Germinal center (tissue), 1 donor: ENCODE data around the gene RSPO4.
"Not testable (repeated sequence)": the region's sequence is repeated elsewhere in the genome, so short reads cannot be mapped to it uniquely, and the experiment has no call there.

Source experiments
- DNase-seq: peaks from one replicate; pipeline ENCODE4 v3.0.0; 2012; ENCODE audit warnings: mixed read lengths, low spot score

Gene RSPO4

GRCh38 chr20:1001911-1002681 is at the start of gene RSPO4:
RSPO4 (minus strand) TSS chr20:1002311; CDS start chr20:1002164, 147 bp downstream.
- DNase-seq: peak; percentile 17

GRCh38 chr20:1050440-1050839 is 48.3 kb upstream of the RSPO4 start:
- no peak for DNase-seq

GRCh38 chr20:1045860-1046418 is 43.8 kb upstream of the RSPO4 start:
- DNase-seq: no peak

DNA sequence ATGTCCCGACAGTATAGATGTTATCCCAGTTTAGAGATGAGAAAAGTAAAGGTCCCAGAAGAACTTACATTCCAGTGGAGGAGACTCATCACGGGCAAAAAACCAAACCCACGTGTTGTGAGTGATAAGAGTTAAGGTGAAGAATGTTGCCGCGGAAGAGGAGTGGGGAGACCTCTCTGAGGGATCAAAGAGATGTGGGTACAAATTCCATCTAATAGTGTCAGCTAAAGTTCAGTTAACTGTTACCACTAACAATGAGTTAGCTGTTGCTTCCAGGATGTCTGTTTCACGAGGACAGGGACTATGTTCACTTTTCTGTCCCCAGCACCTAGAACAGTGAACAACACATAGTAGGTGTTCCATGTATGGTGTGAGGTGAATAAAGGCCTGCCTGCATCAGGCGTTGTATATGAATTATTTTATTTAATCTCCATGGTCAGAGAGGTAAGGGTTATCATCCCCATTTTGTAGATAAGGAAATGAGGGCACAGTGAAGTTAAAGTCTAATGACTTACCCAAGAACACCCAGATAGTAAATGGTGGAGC is 39.8 kb upstream of the RSPO4 start:
- no peak for DNase-seq

DNA sequence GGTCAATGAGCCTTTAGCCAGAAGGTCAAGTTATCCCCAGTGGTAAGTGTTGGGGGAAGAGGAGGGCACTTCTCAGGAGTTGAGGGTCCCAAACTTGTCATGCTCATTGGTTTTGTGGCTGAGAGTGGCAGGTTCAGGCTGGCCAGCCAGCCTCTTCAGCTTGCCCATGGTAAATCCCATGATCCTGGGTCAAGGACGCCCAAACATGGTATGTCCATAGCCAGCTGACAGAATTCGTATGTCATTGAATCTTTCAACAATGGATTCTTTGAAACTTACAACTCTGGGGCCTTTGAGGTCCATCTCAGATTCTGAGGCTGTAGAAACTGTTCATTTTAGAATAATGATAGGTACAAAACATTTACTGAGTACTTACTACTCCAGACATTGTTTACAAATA is 36.1 kb upstream of the RSPO4 start:
- DNase-seq: no peak

- DNase-seq: no peak
Observed at GRCh38 chr20:1037039-1037438, 34.9 kb upstream of the RSPO4 start.

- no peak for DNase-seq
Observed at GRCh38 chr20:1035466-1035865, 33.4 kb upstream of the RSPO4 start.

DNA sequence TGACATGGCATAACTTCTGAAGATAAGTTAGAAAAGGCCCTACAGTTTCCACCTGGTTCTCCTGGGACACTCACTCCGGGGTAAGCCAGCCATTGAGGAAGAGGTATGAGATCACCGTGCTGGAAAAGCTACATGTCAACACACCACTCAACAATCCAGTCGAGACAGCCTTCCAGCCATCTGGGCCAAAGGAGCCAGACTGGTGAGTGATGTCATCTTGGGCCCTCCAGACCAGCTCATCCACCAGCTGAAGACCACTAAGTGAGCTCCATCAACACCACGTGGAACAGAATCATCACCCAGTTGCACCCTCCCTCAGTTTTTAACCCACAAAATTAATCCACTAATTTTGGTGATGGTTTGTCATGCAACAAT is 32.3 kb upstream of the RSPO4 start:
- DNase-seq: no peak

- peak; percentile 20 for DNase-seq
Observed at GRCh38 chr20:1033751-1034414, 31.8 kb upstream of the RSPO4 start.

DNA sequence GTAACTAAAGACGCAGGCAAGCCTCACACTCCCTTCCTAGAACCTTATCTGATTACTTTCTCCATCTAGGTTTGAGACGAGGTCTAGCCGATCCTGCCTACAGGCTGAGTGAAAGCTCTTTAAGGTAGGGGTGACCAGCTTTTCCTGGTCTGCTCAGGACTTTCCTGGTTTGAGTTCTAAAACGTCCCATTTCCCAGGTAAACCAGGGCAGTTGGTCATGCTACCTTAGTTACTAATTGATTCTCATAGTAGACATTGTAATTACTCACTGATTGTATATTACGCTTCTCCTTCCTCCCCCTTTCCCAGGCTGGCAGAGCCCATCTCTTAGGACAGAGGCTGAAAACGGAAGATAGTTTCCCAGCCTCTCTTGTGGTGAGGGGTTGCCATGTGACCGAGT is 27.9 kb upstream of the RSPO4 start:
- DNase-seq: no peak

GRCh38 chr20:1026214-1026613 is 24.1 kb upstream of the RSPO4 start:
- not testable (repeated sequence) for DNase-seq

GRCh38 chr20:1022871-1023270 is 20.8 kb upstream of the RSPO4 start:
- no peak for DNase-seq

GRCh38 chr20:1020614-1021013 is 18.5 kb upstream of the RSPO4 start:
- DNase-seq: no peak

GRCh38 chr20:1019344-1019743 is 17.2 kb upstream of the RSPO4 start:
- DNase-seq: no peak

GRCh38 chr20:1017677-1018076 is 15.6 kb upstream of the RSPO4 start:
- DNase-seq: no peak

DNA sequence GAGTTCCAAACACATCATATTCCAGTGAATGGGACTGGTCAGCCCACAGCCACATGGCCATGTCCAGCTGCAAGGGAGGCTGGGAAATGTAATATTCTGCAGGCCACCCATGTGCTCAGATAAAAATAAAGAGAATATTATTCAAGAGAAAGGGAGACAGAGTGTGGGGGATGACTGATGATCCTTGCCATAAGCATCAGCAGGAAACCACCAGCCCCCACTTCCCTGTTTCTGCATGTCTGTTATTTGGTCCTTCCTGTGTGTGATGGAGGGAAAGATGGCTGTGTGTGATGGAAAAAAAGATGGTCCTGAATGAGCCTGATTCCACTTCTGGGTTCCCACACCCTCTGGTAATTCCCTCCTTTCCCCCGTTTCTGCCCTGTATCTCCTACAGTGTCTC is 13.1 kb upstream of the RSPO4 start:
- DNase-seq: no peak

DNA sequence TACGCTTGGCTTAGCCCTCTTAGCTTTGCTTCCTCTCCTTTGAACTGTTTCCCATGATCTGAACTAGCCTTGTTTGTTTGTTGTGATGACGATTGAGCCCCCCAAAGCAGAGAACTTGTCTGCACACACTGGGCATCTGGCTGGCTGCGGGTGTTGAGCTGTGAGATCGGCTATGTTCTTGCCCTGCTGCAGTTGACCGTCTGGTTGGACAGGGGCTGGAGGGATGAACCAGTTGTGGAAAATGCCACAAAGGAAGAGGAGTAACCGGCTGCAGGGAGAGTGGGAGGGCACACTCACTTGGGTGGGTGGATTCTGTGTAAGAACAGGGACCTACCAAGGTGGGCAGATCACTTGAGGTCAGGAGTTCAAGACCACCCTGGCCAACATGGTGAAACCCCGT is 12.4 kb upstream of the RSPO4 start:
- no peak for DNase-seq

- DNase-seq: no peak
Observed at GRCh38 chr20:1013566-1014340, 11.6 kb upstream of the RSPO4 start.

DNA sequence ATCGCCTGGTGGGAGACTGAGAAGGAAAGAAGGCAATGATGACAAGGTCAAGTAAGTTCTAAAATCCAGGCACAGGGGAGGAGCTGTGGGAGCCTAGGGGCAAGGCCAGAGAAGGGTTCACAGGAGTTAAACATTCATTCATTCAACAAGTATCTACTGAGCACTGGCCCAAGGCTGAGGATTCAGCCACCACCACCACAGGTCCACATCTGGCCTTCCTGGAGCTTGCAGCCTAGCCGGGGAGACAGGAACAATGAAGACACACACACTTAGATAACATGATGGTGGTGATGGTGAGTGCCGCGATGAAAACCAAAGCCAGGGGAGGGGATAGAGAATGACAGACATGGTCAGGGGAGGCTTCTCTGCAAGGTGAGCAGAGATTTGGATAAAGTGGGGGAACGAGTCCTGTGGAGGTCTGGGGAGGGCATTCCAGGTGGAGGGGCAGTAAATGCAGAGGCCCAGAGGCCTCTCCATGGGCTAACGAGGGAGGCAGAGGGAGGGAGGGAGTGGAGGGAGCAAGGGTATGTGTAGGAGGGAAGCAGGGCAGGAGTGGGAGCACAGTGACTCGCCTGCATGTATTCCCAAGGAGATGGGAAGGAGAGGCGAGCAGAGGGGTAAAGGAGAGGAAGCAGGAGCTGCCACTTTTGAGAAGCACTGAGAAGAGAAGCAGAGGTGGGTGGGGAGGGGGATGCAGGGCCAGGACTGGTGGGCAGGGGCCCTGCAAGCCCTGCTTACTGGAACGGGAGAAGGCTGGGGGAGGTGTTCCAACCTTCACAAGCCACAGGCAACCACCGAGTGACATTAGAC is 10.5 kb upstream of the RSPO4 start:
- DNase-seq: no peak

DNA sequence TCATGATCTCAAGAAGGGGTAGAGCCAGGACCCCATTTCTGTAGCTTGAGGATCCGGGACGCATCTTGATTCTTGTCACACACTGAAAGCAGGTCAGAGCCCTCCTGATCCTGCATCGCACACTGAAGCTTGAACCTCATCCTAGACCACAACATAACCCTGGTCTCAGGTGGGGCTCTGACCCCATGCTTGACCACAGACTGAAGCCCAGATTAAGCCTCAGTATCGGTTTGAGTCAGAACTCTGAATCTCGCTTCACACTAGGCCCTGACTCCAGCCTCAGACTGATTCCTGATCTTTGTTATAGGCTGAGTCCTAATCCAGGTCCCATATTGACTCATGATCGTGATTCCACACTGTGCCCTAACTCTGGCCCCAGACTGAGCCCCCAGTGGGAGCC is 8.5 kb upstream of the RSPO4 start:
- no peak for DNase-seq

DNA sequence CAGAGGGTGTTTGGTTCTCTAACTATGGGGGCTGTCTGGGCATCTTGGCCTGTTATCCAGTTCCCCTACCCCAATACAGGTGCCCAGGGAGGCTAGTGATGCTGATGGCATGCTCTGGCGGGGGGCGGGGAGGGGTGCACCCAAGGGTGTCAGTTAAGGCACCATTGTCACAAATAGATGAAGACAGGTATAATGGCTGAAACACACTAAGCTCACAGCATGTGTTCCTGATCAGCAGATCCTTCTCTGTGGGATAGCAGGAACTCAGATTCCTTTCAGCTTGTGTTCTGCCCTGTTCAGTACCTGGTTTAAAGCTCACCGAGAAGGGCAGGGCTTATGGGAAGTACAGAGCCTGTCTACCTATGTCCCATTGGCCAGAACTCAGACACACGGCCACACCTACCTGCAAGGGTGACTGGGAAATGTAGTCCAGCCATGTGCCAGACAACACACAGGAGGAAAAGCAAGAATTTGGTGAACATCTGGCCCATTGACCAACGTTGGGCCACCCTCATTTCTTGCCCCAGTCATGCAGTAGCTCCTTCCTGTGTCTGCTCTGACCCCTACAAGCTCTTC is 3.4 kb upstream of the RSPO4 start:
- DNase-seq: peak; percentile 62
